Heart right ventricle (tissue), 16 donors: Measurements from ENCODE around the gene ACTN1. TPM values are rescaled to one million over a fixed set of nuclear protein-coding genes. Genes with fewer than 3 reads are reported as not detected.
A peak's percentile ranks its signal among the peaks of the same experiment; 100 is the strongest.

Experiments used
- ATAC-seq, 8 donors: fragments of 200-7000 bp; cut with Tn5 transposase; one replicate each; pipeline ENCODE4 v1.9.1; 2020; ENCODE audit warnings: mild to moderate bottlenecking in 8 of 8, moderate library complexity in 8 of 8, moderate number of reproducible peaks in 1 of 8
- DNase-seq, 2 donors: peaks; one replicate each; pipeline ENCODE4 v3.0.0-alpha.2; 2020
- H3K27ac ChIP-seq, 10 donors: fragments of 200-600 bp; sonication (generic) in 2 of 10; one replicate each; pipeline versions ENCODE4 v1.5.0 to v1.8.0; 2020 to 2022; ENCODE audit warnings: mild to moderate bottlenecking in 3 of 10
- H3K27me3 ChIP-seq, 7 donors: fragments of 200-600 bp; one replicate each; pipeline ENCODE4 v1.8.0; 2021 to 2022; ENCODE audit warnings: mild to moderate bottlenecking in 2 of 7
- H3K36me3 ChIP-seq, 9 donors: fragments of 200-600 bp; sonication (generic) in 1 of 9; one replicate each; pipeline versions ENCODE4 v1.5.0 to v1.8.0; 2020 to 2022; ENCODE audit warnings: mild to moderate bottlenecking in 2 of 9
- H3K4me1 ChIP-seq, 9 donors: fragments of 200-600 bp; sonication (generic) in 1 of 9; one replicate each; pipeline versions ENCODE4 v1.5.0 to v1.8.0; 2020 to 2022; ENCODE audit warnings: mild to moderate bottlenecking in 4 of 9
- H3K4me3 ChIP-seq, 10 donors: fragments of 200-600 bp; sonication (generic) in 2 of 10; one replicate each; pipeline versions ENCODE4 v1.5.0 to v1.8.0; 2020 to 2022; ENCODE audit warnings: mild to moderate bottlenecking in 7 of 10, moderate library complexity in 2 of 10
- H3K9me3 ChIP-seq, 11 donors: fragments of 200-600 bp in 10 of 11; sonication (generic) in 2 of 11; one replicate each; pipeline versions ENCODE4 v1.5.0 to v1.8.0; 2013 to 2022; ENCODE audit warnings: mild to moderate bottlenecking in 2 of 11, control low read depth in 1 of 11, moderate library complexity in 1 of 11
- CTCF ChIP-seq, 9 donors: fragments of 200-600 bp; sonication (generic) in 2 of 9; IDR thresholded peaks; one replicate each; pipeline versions ENCODE4 v1.5.0 to v1.8.0; 2021 to 2022; ENCODE audit warnings: antibody characterized with exemption in 9 of 9, mild to moderate bottlenecking in 5 of 9, moderate library complexity in 1 of 9
- WGBS, 2 donors: extraction: QIAGEN DNeasy Blood & Tissue Kit; methylation state at CpG; one replicate each; pipeline ENCODE4 v1.1.7; 2013; ENCODE audit warnings: inconsistent platforms in 1 of 2; 5-methylcytosine and 5-hydroxymethylcytosine counted together
- intact Hi-C, 10 donors: fragments of 100-400 bp; cut with DNase I; formaldehyde crosslinking; loops; one replicate each; pipeline versions ENCODE4 v1.11.1 to v1.14.2; 2022
- polyA plus RNA-seq, 2 donors: library from polyadenylated mRNA; stranded (reverse); fragments of 200-250 nt; gene quantifications; one replicate each; pipeline ENCODE4 v1.2.3, GENCODE V29; 2013
- total RNA-seq, 10 donors: library from RNA; stranded (reverse); fragmentation: NEBNext Ultra II Directional in 3 of 10; extraction: Animal tissue kit (Norgen Biotek cat#: 25700) in 3 of 10; gene quantifications; one replicate each; pipeline versions ENCODE4 v1.2.1 to v1.2.4, GENCODE V29; 2021 to 2023
- donor health status: Arrhythmogenic right ventricular cardiomyopathy.
- donor health status: ischemic (EF 13 %, LVEDD 7.1; RV severe dilation, severe dysfunction).
- donor health status: healthy with polysubstance abuse.
- donor health status: DM: no; HTN: yes; CAD: no.
- donor health status: DM: no; HTN: no; CAD: no.
- donor health status: ischemic (EF 25% LVEDD 6.9; RV normal size, moderate dysfunction).
- donor health status: ischemic (EF 25% LVEDD 5.7; RV mildly dilated, moderate dysfunction).
- donor health status: healthy.
- donor health status: DM: yes; HTN: yes; CAD: no.
- donor health status: Ischemic cardiomyopathy.
- donor health status: ischemic (EF 35%, LVEDD 5.7; RV mildly dilated, moderate dysfunction).
- donor health status: nonischemic (EF 11% LVEDD 7.7; RV severe dilation, severe dysfunction).
- donor health status: DM: yes; HTN: yes; CAD: no.
- donor health status: PGD.
- donor health status: ischemic (EF 29% LVEDD 5.4; RV normal size, mild dysfunction).
- donor health status: nonischemic (EF 23%, LVEDD 6.1; RV moderate dilation, normal function).

Gene ACTN1
- total and polyA plus RNA-seq, 12 donors: 67.2 to 235 (median 104) TPM

DNA sequence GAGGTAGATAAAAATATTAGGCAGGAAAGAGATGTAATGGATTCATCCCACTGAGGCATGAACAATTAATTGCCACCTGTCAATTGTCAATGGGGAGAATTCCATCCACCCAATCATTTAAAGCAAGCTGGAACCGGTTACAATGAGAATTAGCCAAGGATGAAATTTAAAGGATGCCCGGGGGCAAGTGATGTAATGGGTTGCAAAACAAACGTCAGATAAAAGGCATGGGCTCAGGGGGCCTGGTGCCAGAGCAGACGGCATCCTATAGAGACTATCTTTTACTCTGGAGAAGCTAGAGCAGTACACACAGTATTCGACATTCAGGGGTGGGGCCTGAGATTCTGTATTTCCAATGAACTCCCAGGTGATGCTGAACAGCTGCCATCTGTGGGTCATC is 105.7 kb downstream of the ACTN1 start:
- 89 to 91% methylated on average over 5 of the region's 5 CpGs for WGBS, 2 donors

DNA sequence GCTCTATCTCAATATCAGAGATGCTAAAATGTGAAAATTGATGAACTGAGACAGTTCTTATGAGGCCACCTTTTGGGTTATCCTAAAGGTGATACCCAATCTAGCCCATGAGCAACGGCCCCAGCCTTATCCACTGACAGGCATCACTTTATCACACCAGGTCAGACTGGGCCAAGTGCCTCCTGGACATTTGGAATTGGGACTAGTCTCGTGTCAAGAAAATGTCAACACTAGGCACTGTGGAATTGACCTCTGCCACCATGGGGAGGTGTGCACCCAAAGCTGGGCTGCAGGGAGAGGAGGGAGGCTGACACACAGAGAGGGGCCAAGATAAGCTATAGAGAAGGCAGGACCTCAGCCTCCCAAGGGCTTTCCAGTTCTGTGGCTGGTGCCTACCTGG is 107.7 kb downstream of the ACTN1 start:
- DNase-seq (no peak), ATAC-seq (peak in 1 of 8 donors; percentile 13)
- no peak overlapping the region for H3K27ac ChIP-seq
- no peaks in the 10 kb centered on the region for H3K4me1 ChIP-seq
- H3K36me3 ChIP-seq: peaks cover 0 to 60% (median 52%) of the 10 kb centered on the region in 9 donors
- H3K27me3 ChIP-seq: no peaks in the 10 kb centered on the region
- 57 to 74% methylated on average over 2 of the region's 2 CpGs for WGBS, 2 donors
- intact Hi-C loops: no loop called here
- no peak overlapping the region for H3K4me3 ChIP-seq
- no peak for TF ChIP-seq CTCF (IDR thresholded peaks at IDR 0.05)
- no peaks in the 10 kb centered on the region for H3K9me3 ChIP-seq

More for the DNA sequence above, 105.7 kb downstream of the ACTN1 start:
- no peak for DNase-seq
- H3K36me3 ChIP-seq: peaks cover 0 to 80% (median 71%) of the 10 kb centered on the region in 9 donors
- TF ChIP-seq CTCF (IDR thresholded peaks at IDR 0.05): no peak
- intact Hi-C loops: no loop called here
- no peak overlapping the region for H3K4me3 ChIP-seq
- H3K27ac ChIP-seq: no peak overlapping the region
- no peak for ATAC-seq
- no peaks in the 10 kb centered on the region for H3K4me1 ChIP-seq
- H3K27me3 ChIP-seq: no peaks in the 10 kb centered on the region
- H3K9me3 ChIP-seq: no peaks in the 10 kb centered on the region

DNA sequence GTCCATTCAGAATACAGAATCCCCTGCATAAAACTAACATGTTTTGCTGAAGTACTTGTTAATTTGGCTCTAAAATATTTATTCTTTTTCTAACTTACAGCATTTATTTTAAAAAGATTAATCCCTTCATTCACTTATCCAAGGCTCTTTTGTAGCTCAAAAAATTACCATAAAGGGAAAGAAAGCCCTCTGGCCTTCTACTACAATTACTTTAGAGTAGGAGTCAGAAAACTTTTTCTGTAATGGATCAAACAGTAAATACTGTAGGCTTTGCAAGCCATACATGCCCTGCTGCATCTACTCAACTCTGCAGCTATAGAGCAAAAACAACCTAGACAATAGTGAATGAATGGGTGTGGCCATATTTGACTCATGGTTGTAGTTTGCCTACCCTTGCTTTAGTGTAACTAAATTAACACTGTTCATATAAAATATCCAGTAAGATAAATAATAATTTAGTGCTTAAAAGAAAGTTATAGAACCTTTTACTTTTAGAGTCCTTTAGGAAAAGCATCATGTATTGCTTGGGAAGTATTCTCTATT is 112.0 kb downstream of the ACTN1 start:
- Histone ChIP-seq H3K27ac (no peak overlapping the region), H3K4me3 (no peak overlapping the region), H3K36me3 (peaks cover 0 to 21% (median 10%) of the 10 kb centered on the region in 9 donors), H3K9me3 (peaks cover 0 to 15% (median 11%) of the 10 kb centered on the region in 11 donors), H3K4me1 (peaks cover 0 to 3% (median 0%) of the 10 kb centered on the region in 9 donors), H3K27me3 (no peaks in the 10 kb centered on the region)
- ATAC-seq (no peak), DNase-seq (no peak)
- intact Hi-C loops: loop anchor here in 1 of 10 donors (10.0 kb wide), 1 partner anchor 238 kb away; no protein-coding TSS in a partner anchor
- no peak for TF ChIP-seq CTCF (IDR thresholded peaks at IDR 0.05)

DNA sequence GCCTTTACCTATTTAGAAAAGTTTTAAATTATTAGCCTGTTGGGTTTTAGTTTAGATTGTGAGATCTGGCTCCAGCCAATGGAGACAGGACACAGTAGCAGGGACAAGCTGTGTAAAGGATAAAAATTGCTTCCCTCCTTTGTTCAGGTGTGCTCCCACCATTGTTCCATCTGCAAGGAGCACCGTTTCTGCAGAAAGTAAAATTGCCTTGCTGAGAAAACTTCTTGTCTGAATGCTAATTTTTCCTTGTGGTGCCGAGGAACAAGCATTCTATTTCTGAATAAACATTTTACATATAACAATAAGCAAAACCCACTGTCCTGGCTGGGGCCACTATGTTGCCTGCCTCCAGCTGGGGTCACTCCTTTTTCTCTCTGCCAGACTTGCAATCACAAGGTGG is 113.6 kb downstream of the ACTN1 start:
- intact Hi-C loops: loop anchor here in 1 of 10 donors (10.0 kb wide), 1 partner anchor 239 kb away; no protein-coding TSS in a partner anchor
- WGBS, 2 donors: 100% methylated on average over 2 of the region's 2 CpGs
- H3K27me3 ChIP-seq: no peaks in the 10 kb centered on the region
- no peak overlapping the region for H3K4me3 ChIP-seq
- no peak overlapping the region for H3K27ac ChIP-seq
- no peak for DNase-seq
- H3K36me3 ChIP-seq: peaks cover 0 to 5% (median 0%) of the 10 kb centered on the region in 9 donors
- no peak for TF ChIP-seq CTCF (IDR thresholded peaks at IDR 0.05)
- H3K4me1 ChIP-seq: peaks cover 0 to 3% (median 0%) of the 10 kb centered on the region in 9 donors
- ATAC-seq: no peak
- H3K9me3 ChIP-seq: peaks cover 0 to 15% (median 11%) of the 10 kb centered on the region in 11 donors
